Cardiac fibroblast (primary cell): ENCODE measurements around the gene SF1.

ENCODE experiments used
- DNase-seq, 2 donors: peaks; one replicate each; pipeline versions ENCODE4 v3.0.0 to v3.0.0-alpha.2; 2010; ENCODE audit warnings: low read depth in 2 of 2
- H3K4me3 ChIP-seq, 2 donors: replicated peaks in 1 of 2; 1 replicate in 1 of 2; 2 replicates in 1 of 2; pipeline ENCODE4 v1.5.1; 2011; ENCODE audit warnings: low read depth in 2 of 2, low read length in 2 of 2, mild to moderate bottlenecking in 2 of 2, moderate library complexity in 1 of 2
- TF ChIP-seq, protein P1 (sequence below): IDR thresholded peaks from one replicate; pipeline ENCODE4 v1.5.1; 2011; ENCODE audit warnings: low read depth, mild to moderate bottlenecking, low read length, inconsistent platforms

Gene SF1

DNA sequence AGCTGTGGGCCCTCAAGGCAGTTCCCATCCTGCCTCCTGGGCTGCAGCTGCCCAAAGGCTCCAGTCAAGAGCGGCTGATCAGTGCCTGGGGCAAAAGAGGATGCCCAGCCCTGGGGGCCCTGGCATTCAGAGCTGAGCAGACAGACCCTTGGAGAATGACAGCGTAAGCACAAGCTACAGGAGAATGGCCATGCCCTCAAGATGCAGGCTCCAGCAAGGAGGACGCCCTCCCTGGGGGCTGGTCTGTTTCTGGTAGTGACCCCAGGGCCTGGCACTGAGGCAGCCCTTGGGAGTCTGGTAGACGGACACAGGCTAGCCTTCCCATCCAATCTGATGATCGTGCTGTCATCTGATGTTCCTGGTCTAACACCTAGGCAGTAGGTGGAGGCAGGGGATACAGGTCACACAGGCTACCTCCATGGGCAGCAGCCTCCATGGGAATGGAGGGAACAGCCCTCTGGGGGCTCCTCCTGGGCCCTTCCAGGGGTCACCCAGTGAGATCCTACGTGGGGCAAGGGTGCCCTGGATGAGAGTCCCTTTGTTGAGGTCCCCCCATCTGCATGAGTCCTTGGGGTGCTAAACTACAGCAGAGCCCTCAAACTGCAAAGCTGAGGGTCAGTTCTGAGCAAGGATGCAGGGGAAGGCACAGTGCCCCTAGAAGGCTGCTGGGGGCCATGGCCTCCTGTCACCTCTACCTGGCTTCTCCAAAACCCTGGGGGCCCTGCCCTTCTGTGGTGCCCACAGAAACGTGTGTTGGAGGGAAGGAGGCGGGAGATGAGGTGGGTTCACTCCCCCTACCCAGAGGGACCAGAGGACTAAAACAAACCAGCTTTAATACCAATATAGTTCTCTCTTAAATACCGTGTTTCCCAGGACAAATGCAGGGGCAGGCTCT, 10.2 kb upstream of the SF1 start:
- no peak for DNase-seq
- no peak overlapping the region for H3K4me3 ChIP-seq
- TF ChIP-seq, protein P1, sequence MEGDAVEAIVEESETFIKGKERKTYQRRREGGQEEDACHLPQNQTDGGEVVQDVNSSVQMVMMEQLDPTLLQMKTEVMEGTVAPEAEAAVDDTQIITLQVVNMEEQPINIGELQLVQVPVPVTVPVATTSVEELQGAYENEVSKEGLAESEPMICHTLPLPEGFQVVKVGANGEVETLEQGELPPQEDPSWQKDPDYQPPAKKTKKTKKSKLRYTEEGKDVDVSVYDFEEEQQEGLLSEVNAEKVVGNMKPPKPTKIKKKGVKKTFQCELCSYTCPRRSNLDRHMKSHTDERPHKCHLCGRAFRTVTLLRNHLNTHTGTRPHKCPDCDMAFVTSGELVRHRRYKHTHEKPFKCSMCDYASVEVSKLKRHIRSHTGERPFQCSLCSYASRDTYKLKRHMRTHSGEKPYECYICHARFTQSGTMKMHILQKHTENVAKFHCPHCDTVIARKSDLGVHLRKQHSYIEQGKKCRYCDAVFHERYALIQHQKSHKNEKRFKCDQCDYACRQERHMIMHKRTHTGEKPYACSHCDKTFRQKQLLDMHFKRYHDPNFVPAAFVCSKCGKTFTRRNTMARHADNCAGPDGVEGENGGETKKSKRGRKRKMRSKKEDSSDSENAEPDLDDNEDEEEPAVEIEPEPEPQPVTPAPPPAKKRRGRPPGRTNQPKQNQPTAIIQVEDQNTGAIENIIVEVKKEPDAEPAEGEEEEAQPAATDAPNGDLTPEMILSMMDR, result no peak

DNA sequence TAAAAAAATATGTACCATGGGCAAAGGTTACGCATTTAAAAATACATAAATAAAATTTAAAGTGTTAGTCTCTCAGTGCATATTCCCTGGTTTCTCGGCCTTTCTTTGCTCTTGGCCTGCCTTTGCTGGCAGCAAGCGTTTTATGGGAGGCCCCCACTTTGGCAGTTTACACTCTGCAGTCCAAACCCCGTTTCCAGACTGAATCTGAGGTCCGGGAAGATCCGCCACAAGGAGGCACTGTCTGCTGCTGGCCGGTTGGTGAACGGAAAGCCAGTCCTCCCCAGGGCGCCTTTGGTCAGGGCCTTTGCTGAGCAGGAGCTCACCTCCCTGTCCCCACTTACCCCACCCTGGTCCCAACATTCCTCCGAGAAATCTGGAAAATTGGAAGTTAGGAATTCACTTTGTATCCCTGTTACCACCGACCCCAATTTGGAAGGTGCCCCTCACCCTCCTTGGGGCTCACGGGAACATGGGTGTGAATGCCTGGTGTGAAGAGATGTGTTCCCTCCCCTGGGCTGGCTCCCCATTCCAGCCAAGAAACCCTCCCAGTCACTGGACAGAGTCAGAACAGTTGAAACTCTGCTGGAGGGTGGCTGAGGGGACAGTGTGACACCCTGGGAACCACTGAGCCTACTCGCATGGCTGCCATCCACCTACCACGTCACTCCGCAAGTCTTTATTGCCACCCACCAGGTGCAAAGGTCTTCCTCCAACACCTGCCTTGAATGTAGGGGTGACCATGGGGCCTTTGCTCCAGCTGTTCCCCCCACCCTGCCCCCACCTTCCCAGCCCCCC, 9.4 kb upstream of the SF1 start:
- no peak overlapping the region for H3K4me3 ChIP-seq
- peak; percentile 66 to 68 for DNase-seq
- TF ChIP-seq, protein P1, result peak; percentile 94

DNA sequence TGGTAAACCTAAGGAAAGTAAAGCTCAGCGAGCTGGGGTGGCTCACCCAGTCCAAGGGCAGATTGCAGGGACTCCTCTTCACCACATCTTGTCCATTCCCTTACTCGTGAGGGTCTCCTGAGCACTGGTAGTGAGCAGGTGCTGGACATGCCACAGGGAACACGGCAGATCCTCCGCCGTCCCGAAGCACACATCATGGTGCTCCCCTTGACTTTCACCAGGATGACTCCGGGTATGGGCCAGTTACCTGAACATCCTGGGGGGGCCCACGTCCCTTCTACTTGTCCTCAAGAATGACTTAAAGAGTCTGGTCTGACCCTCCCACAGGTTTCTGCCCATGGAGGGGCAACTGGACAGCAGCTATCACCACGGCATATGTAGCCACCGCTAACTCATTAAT, 8.0 kb upstream of the SF1 start:
- H3K4me3 ChIP-seq, result no peak overlapping the region
- no peak for DNase-seq
- TF ChIP-seq, protein P1, result no peak

DNA sequence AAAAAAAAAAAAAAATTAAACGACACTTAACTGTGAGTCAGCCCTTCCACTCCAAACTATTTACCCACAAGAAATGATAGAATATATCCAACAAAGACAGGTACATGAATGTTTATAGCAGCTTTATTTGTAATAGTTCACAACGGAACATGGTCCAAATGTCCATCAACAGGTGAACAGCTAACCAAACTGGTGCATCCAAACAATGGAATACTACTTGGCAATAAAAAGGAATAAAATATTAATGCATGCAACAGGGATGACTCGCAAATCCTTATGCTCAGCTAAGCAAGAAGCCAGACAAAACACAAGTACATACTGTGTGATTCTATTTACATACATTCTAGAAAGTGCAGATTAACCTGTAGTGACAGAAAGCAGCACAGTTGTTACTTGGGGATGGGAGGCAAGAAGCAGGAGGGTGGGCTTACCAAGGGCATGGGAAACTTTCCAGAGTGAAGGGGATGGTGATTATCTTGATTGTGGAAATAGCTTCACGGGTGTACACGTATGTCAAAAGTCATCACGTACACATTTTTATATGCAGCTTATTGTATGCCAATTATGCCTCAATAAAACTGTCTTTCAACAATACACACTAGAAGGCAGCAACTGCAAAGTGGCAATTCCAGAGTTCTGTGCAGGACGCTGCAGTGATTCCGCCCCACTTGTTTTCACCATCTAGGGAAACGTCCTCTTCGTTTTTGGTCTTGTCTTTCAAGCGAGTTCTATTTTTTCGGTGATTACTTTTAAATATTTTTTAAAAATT, 6.7 kb upstream of the SF1 start:
- no peak overlapping the region for H3K4me3 ChIP-seq
- TF ChIP-seq, protein P1, result no peak
- DNase-seq, result no peak

DNA sequence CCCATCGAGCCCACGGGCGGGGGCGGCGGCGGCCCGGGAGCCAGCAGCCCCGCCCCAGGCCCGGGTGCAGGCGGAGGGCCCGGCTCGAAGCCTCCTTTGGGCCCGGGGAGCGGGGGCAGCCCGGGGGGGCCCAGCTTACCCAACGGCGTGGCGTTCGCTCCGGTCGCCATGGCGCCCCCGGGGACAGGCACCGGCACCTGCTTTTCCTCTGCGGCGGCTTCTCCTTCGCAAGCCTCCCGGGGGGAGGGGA, 194 bp downstream of the SF1 start:
- DNase-seq, result no peak
- peak overlapping the region; percentile 65 to 87 for H3K4me3 ChIP-seq
- TF ChIP-seq, protein P1, result no peak

DNA sequence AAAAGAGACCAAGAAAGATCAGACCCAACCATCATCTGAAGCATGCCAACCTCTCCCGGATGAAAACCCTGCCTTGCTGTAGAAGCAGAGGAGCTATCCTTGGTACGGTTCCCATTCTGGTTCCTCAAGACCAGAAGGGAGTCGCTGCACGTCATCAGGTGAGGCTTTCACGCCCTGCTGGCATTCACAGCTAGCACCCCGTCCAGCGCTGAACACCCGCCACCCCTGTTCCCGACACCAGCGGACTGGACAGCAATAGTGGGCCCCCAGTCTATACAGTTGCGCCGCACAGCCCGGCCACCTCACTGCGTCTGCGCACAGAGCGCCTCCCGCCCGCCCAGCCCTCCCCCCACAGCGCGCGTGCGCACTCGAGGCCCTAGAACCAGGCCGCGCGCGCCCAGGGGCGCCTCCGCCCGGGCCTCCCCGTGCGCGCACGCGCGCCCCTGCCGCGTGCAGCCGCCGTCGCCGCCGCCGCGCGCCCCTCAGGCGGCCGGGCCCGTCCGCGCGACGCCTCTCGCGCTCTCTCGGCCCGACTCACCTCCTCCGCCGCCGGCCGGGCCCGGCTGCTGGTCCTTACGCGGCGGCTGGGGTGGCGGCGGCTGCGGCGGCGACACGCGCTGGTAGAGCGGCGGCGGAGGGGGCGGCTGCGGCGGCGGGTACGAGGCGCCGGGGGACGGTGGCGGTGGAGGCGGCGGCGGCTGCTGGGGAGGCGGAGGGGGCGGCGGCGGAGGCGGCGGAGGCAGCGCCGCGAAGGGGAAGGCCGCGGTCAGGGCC, 706 bp downstream of the SF1 start:
- H3K4me3 ChIP-seq, result peak overlapping the region; percentile 65 to 87
- TF ChIP-seq, protein P1, result no peak
- DNase-seq, result peak; percentile 81 to 83
